Measurements from ENCODE around the gene PLA2G4E.

- no peak for TF ChIP-seq CTCF (IDR thresholded peaks at IDR 0.05)
- TF ChIP-seq JUN (IDR thresholded peaks at IDR 0.05): no peak
- TF ChIP-seq SMC3 (IDR thresholded peaks at IDR 0.05): no peak
- TF ChIP-seq REST (IDR thresholded peaks at IDR 0.05): no peak
- TF ChIP-seq BCL3 (IDR thresholded peaks at IDR 0.05): no peak
- TF ChIP-seq SREBF2 (IDR thresholded peaks at IDR 0.05): no peak
- no peak for TF ChIP-seq ELK1 (IDR thresholded peaks at IDR 0.05; ENCODE audit: low read depth, low read length)
- no peak for TF ChIP-seq POLR2AphosphoS2 (conservative IDR thresholded peaks at IDR 0.05; ENCODE audit: low read length)
- TF ChIP-seq RCOR1 (IDR thresholded peaks at IDR 0.05; ENCODE audit: low read depth, low read length): no peak
Observed at GRCh38 chr15:42038401-42038800, 17.6 kb upstream of the PLA2G4E start.
